Hepatocyte (in vitro differentiated cells): ENCODE measurements around the gene NDUFA9. TPM values are rescaled to one million over a fixed set of nuclear protein-coding genes. Genes with fewer than 3 reads are reported as not detected.
A peak's percentile ranks its signal among the peaks of the same experiment; 100 is the strongest.

Experiments
- DNase-seq: peaks from one replicate; pipeline ENCODE4 v3.0.0-alpha.2; 2016; ENCODE audit warnings: low spot score
- H2AFZ ChIP-seq: fragments of 200-600 bp; sonication (generic); 2 replicates; pipeline ENCODE4 v1.6.0; 2016; ENCODE audit warnings: antibody characterized with exemption, mild to moderate bottlenecking
- H3K27ac ChIP-seq: fragments of 200-600 bp; sonication (generic); 2 replicates; pipeline ENCODE4 v1.5.1; 2016; ENCODE audit warnings: mild to moderate bottlenecking
- H3K27me3 ChIP-seq: fragments of 200-600 bp; sonication (generic); 2 replicates; pipeline ENCODE4 v1.6.1; 2016
- H3K36me3 ChIP-seq: fragments of 200-600 bp; sonication (generic); replicated peaks from 2 replicates; pipeline ENCODE4 v1.5.1; 2016; ENCODE audit warnings: low read depth; ENCODE audit not compliant: insufficient read depth
- H3K4me1 ChIP-seq: fragments of 200-600 bp; sonication (generic); 2 replicates; pipeline ENCODE4 v1.5.1; 2016; ENCODE audit warnings: mild to moderate bottlenecking, moderate library complexity; ENCODE audit not compliant: insufficient read depth
- H3K4me2 ChIP-seq: fragments of 200-600 bp; sonication (generic); 2 replicates; pipeline ENCODE4 v1.6.0; 2016
- H3K4me3 ChIP-seq: fragments of 200-600 bp; sonication (generic); 2 replicates; pipeline ENCODE4 v1.5.1; 2016; ENCODE audit warnings: mild to moderate bottlenecking
- H3K79me2 ChIP-seq: fragments of 200-600 bp; sonication (generic); 2 replicates; pipeline ENCODE4 v1.6.0; 2017; ENCODE audit warnings: mild to moderate bottlenecking
- H3K9me2 ChIP-seq: fragments of 200-600 bp; sonication (generic); replicated peaks from 2 replicates; pipeline ENCODE4 v1.6.0; 2017; ENCODE audit warnings: mild to moderate bottlenecking; ENCODE audit not compliant: insufficient read depth
- H3K9me3 ChIP-seq: fragments of 200-600 bp; sonication (generic); 2 replicates; pipeline ENCODE4 v1.5.1; 2016; ENCODE audit warnings: low read depth, mild to moderate bottlenecking
- H4K20me1 ChIP-seq: fragments of 200-600 bp; sonication (generic); 2 replicates; pipeline ENCODE4 v1.6.0; 2016; ENCODE audit warnings: mild to moderate bottlenecking; ENCODE audit not compliant: insufficient read depth, poor library complexity, severe bottlenecking
- CTCF ChIP-seq: fragments of 200-600 bp; sonication (generic); IDR thresholded peaks from 2 replicates; pipeline ENCODE4 v1.5.1; 2016; ENCODE audit warnings: antibody characterized with exemption, mild to moderate bottlenecking; ENCODE audit not compliant: poor library complexity
- EZH2 ChIP-seq: fragments of 200-600 bp; sonication (generic); IDR thresholded peaks from 2 replicates; pipeline ENCODE4 v1.6.1; 2016; ENCODE audit warnings: antibody characterized with exemption, mild to moderate bottlenecking, borderline replicate concordance
- EZH2phosphoT487 ChIP-seq: fragments of 200-600 bp; sonication (generic); IDR thresholded peaks from one replicate; pipeline ENCODE4 v1.6.1; 2018; ENCODE audit warnings: antibody characterized with exemption, mild to moderate bottlenecking, low read depth, moderate library complexity; ENCODE audit not compliant: unreplicated experiment, severe bottlenecking
- WGBS: methylation state at CpG from one replicate; pipeline ENCODE4 v1.1.6; 2016; ENCODE audit warnings: low lambda C conversion rate; ENCODE audit errors: missing lambda C conversion rate; 5-methylcytosine and 5-hydroxymethylcytosine counted together
- polyA plus RNA-seq: library from polyadenylated mRNA; unstranded; fragments of >200 nt; fragmentation: Nextera tagmentation; extraction: Ambion mirVana; gene quantifications from 2 replicates; pipeline ENCODE4 v1.2.1, GENCODE V29; 2016
- total RNA-seq: library from RNA; depleted of rRNA; stranded (reverse); fragments of >200 nt; gene quantifications from 2 replicates; pipeline ENCODE4 v1.2.3, GENCODE V29; 2014

The NDUFA9 gene
- total RNA-seq (53.2 and 70.9 TPM in 2 replicates), polyA plus RNA-seq (138 and 144 TPM in 2 replicates)

DNA sequence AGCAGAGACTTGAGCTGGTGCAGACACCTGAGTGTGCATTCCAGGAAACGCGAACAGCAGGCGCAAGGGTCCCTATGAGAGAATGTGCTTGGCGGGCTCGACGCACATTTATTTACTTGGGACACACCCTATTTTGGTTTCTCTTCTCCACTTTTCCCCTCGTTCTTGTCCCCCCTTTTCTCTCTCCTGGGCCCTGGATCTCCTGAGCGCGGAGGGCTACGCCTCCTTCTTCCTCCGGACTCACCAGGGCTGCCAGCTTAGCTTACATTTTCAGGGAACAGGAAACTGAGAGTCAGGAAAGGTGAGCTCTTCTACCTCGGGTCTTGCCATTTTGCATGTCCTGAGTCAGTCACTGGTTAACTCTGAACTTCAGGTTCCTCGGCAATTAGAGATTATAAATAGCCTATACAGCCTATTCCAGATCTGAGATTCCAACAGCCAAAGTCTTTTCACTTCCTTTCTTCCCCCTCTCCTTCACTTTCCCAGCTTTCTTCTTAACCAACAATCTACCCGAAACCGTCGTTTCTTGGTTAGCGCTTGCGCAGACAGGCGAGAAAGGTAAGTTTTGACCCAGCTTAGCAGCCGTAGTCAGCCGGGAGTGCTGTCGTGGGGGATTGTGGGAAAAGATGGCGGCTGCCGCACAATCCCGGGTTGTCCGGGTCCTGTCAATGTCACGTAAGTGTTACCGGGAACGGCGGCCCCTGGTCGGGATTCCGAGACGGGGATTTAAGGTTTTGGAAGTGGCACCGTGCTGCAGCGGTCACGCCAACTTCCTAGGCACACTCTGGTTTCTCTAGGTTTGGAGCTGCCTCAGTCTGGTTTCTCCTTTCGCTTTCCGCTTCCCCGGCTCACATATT, at the start of gene NDUFA9, which contains the start of gene AKAP3:
Gene NDUFA9 (plus strand): TSS at position 614 of the 857 bp plus-strand sequence. CDS start 13 bp downstream, at position 627.
Gene AKAP3 (minus strand): TSS at position 551 of the 857 bp plus-strand sequence. CDS start 10,855 bp downstream, outside the sequence.
- H3K27ac ChIP-seq: peak within 1 kb of the TSS; percentile 95
- peak within 1 kb of the TSS; percentile 62 for H3K4me3 ChIP-seq
- no peaks in the 10 kb centered on the region for H3K9me3 ChIP-seq
- H2AFZ ChIP-seq: peak within 1 kb of the TSS; percentile 82
- TF ChIP-seq EZH2phosphoT487 (no peak), CTCF (no peak), EZH2 (no peak)
- no peaks in the 10 kb centered on the region for H4K20me1 ChIP-seq
- no peaks in the 10 kb centered on the region for H3K9me2 ChIP-seq
- H3K4me2 ChIP-seq: peak within 1 kb of the TSS; percentile 85
- peaks cover 41% of the 10 kb centered on the region for H3K79me2 ChIP-seq
- peaks cover 13% of the 10 kb centered on the region for H3K4me1 ChIP-seq
- DNase-seq: peak; percentile 92
- 1% methylated on average over 39 of the region's 39 CpGs for WGBS
- H3K27me3 ChIP-seq: no peaks in the 10 kb centered on the region
- H3K36me3 ChIP-seq: no peaks in the 10 kb centered on the region

DNA sequence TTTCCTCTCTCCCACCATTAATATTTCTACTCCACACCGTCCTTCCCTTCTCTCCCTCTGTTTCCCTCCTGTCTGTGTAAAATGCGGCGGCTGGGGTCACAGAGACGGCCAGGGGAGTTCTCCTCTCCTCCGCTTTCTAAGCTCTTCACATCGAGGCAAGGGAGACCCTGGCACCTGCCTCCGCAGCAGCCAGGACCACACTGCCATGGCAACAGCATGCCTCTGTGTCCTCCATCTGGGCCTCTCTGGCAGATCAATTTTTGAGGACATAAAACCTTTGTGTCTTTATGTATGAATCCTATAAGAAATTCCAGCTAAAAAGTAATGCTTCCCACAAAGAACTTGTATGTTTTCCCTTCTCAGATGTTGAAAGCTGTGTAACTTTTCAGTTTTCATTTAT, 45.5 kb upstream of the NDUFA9 start:
- Histone ChIP-seq H3K36me3 (no peaks in the 10 kb centered on the region), H3K4me2 (no peak overlapping the region), H3K9me3 (no peaks in the 10 kb centered on the region), H3K27ac (no peak overlapping the region), H4K20me1 (no peaks in the 10 kb centered on the region), H3K4me3 (no peak overlapping the region), H3K79me2 (peaks cover 15% of the 10 kb centered on the region), H3K9me2 (no peaks in the 10 kb centered on the region), H3K4me1 (peaks cover 15% of the 10 kb centered on the region), H3K27me3 (peaks cover 13% of the 10 kb centered on the region), H2AFZ (no peak overlapping the region)
- no peak for TF ChIP-seq EZH2
- 79% methylated on average over 7 of the region's 7 CpGs for WGBS
- DNase-seq: no peak

DNA sequence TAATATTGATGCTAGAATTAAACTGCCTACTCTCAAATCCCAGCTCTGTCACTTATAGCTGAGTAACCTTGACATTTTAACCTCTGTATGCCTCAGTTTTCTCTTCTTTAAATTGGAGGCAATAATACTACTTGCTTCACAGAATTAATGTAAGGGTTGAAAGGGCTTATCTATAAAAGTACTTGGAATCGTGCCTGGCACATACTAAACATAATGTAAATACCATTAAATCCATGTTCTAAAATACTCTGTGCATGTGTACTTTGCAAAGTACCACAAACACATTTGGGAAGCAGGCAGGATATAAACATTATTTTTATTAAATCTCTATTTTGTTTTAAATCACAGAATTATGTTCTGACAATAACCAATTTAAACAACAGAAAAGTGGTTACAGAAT, 45.0 kb upstream of the NDUFA9 start:
- H3K4me2 ChIP-seq: no peak overlapping the region
- H3K36me3 ChIP-seq: no peaks in the 10 kb centered on the region
- no peaks in the 10 kb centered on the region for H3K9me2 ChIP-seq
- TF ChIP-seq EZH2phosphoT487: no peak
- no peak for TF ChIP-seq EZH2
- no peak for TF ChIP-seq CTCF
- H3K79me2 ChIP-seq: peaks cover 15% of the 10 kb centered on the region
- H4K20me1 ChIP-seq: no peaks in the 10 kb centered on the region
- H3K4me3 ChIP-seq: no peak overlapping the region
- no peak overlapping the region for H2AFZ ChIP-seq
- no peak overlapping the region for H3K27ac ChIP-seq
- no peak for DNase-seq
- H3K9me3 ChIP-seq: no peaks in the 10 kb centered on the region
- H3K27me3 ChIP-seq: peaks cover 13% of the 10 kb centered on the region
- peaks cover 15% of the 10 kb centered on the region for H3K4me1 ChIP-seq
- WGBS: 20% methylated on average over 1 of the region's 1 CpG

DNA sequence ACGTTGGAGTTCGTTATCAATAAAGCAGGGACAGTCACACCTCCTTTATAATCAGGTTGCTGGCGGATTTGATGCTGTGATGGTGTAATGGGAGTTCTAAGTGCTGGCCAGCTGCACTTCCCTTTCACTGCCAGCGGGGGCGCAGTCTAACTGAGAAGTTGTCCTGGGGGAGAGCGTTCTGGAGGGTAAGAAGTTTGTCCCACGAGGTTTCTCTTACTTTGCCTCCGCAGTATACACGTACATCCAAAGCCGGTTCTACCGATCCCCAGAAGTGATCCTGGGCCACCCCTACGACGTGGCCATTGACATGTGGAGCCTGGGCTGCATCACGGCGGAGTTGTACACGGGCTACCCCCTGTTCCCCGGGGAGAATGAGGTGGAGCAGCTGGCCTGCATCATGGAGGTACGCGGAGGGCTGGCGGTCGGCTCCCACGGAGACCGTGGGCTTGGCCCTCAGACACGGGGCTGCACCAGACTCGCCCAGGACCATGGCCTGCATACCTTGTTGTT, 44.2 kb upstream of the NDUFA9 start:
- Histone ChIP-seq H3K9me3 (no peaks in the 10 kb centered on the region), H3K4me2 (peak overlapping the region; percentile 72), H3K27ac (no peak overlapping the region), H3K79me2 (peaks cover 15% of the 10 kb centered on the region), H3K36me3 (no peaks in the 10 kb centered on the region), H3K9me2 (no peaks in the 10 kb centered on the region), H2AFZ (peak overlapping the region; percentile 61), H4K20me1 (no peaks in the 10 kb centered on the region), H3K4me1 (peaks cover 15% of the 10 kb centered on the region), H3K27me3 (peaks cover 13% of the 10 kb centered on the region), H3K4me3 (peak overlapping the region; percentile 70)
- WGBS: 2% methylated on average over 25 of the region's 25 CpGs
- DNase-seq: peak; percentile 92
- peak; percentile 93 for TF ChIP-seq CTCF
- TF ChIP-seq EZH2: no peak
- TF ChIP-seq EZH2phosphoT487: no peak
